ENCODE measurements around the gene CYP4A22.
A peak's percentile ranks its signal among the peaks of the same experiment; 100 is the strongest.

- TF ChIP-seq, protein P1, sequence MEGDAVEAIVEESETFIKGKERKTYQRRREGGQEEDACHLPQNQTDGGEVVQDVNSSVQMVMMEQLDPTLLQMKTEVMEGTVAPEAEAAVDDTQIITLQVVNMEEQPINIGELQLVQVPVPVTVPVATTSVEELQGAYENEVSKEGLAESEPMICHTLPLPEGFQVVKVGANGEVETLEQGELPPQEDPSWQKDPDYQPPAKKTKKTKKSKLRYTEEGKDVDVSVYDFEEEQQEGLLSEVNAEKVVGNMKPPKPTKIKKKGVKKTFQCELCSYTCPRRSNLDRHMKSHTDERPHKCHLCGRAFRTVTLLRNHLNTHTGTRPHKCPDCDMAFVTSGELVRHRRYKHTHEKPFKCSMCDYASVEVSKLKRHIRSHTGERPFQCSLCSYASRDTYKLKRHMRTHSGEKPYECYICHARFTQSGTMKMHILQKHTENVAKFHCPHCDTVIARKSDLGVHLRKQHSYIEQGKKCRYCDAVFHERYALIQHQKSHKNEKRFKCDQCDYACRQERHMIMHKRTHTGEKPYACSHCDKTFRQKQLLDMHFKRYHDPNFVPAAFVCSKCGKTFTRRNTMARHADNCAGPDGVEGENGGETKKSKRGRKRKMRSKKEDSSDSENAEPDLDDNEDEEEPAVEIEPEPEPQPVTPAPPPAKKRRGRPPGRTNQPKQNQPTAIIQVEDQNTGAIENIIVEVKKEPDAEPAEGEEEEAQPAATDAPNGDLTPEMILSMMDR (conservative IDR thresholded peaks at IDR 0.05), result no peak
- TF ChIP-seq ZFX (IDR thresholded peaks at IDR 0.05), result peak; percentile 33; the same call in 1 of the 2 replicates
These were observed 52.7 kb downstream of the CYP4A22 start, which contains the start of gene PDZK1IP1 for GRCh38 chr1:47189844-47190508.
